PFSK-1 (cell line): ENCODE data around the gene MYRF.

Experiments
- POLR2AphosphoS5 ChIP-seq: IDR thresholded peaks from 2 replicates; pipeline ENCODE4 v1.6.1; 2012; ENCODE audit warnings: low read depth, mild to moderate bottlenecking, control low read depth, low read length, moderate library complexity
- SIN3A ChIP-seq: IDR thresholded peaks from 2 replicates; pipeline ENCODE4 v1.6.1; 2012; ENCODE audit warnings: mild to moderate bottlenecking, low read length, moderate library complexity, borderline replicate concordance; ENCODE audit not compliant: insufficient read depth
- TF ChIP-seq, protein P1 (sequence below), 2 experiments: IDR thresholded peaks; 2 replicates each; pipeline versions ENCODE4 v1.6.1 to v1.8.0; 2011 to 2012; ENCODE audit warnings: low read depth in 2 of 2, low read length in 2 of 2, control low read depth in 1 of 2, inconsistent platforms in 1 of 2, mild to moderate bottlenecking in 1 of 2, moderate library complexity in 1 of 2; ENCODE audit not compliant: insufficient read depth in 1 of 2

DNA sequence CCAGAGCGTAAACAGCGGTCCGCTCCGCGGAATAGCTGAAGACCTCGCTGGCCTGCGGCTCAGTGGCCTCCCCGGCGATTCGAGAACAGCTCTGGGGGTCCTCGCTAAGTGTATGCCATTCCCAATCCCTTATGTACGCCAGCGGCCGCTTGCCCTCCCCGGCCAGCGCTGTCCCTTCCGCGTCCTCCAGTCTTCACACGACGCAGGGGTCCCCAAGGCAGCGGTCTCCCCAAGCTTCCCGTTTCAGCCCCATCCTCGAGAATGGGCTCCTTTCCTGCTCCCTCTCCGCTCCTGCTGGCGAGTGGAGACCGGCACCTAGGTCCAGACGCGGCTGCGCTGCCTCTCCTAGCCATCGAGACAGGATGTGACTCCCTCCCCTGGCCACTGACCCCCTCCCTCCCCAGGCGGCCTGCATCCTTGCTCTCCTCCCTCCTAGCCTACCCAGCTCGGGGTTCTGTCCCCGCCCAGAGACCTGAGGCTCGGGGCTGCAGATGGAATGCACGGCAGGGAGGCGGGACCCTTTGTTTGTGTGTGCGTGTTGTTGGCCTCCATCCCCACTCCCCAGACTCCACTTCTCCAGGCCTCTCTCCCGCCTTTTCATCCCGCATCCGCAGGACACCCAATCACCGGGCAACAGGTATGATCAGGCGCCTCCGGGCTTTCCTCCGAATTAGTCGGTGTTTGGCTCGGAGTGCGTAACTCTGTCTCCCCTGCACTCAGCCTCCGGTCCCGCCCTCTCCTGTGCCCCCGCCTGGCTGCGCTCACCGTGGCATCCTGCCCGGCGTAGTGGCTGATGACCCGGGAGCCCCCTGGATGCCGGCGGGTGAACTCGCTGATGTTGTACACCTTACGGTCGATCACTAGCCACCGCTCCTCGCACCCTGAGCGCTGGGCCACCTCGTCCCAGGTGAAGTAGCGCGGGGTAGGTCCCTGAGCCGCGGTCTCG is 63.6 kb downstream of the MYRF start:
- peak; percentile 62 for TF ChIP-seq POLR2AphosphoS5
- TF ChIP-seq SIN3A, result no peak; the same call in 1 of the 2 replicates
- TF ChIP-seq, protein P1, sequence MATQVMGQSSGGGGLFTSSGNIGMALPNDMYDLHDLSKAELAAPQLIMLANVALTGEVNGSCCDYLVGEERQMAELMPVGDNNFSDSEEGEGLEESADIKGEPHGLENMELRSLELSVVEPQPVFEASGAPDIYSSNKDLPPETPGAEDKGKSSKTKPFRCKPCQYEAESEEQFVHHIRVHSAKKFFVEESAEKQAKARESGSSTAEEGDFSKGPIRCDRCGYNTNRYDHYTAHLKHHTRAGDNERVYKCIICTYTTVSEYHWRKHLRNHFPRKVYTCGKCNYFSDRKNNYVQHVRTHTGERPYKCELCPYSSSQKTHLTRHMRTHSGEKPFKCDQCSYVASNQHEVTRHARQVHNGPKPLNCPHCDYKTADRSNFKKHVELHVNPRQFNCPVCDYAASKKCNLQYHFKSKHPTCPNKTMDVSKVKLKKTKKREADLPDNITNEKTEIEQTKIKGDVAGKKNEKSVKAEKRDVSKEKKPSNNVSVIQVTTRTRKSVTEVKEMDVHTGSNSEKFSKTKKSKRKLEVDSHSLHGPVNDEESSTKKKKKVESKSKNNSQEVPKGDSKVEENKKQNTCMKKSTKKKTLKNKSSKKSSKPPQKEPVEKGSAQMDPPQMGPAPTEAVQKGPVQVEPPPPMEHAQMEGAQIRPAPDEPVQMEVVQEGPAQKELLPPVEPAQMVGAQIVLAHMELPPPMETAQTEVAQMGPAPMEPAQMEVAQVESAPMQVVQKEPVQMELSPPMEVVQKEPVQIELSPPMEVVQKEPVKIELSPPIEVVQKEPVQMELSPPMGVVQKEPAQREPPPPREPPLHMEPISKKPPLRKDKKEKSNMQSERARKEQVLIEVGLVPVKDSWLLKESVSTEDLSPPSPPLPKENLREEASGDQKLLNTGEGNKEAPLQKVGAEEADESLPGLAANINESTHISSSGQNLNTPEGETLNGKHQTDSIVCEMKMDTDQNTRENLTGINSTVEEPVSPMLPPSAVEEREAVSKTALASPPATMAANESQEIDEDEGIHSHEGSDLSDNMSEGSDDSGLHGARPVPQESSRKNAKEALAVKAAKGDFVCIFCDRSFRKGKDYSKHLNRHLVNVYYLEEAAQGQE (IDR thresholded peaks at IDR 0.05; ENCODE audit: insufficient read depth in 1 of 2, low read depth in 2 of 2, low read length in 2 of 2), result no peak
